ENCODE data around the gene ZFP1.

- TF ChIP-seq CTCF (IDR thresholded peaks at IDR 0.05) (no peak), POLR2A (IDR thresholded peaks at IDR 0.05) (no peak)
Observed at GRCh38 chr16:75197522-75198134, 49.3 kb downstream of the ZFP1 start.
